Measurements from ENCODE around the gene TPK1. TPM values are rescaled to one million over a fixed set of nuclear protein-coding genes. Genes with fewer than 3 reads are reported as not detected.

Gene TPK1
- total RNA-seq, 4 donors from 2014 or later = 8.0 to 15.6 (median 11.1) TPM

- TF ChIP-seq CTCF (IDR thresholded peaks at IDR 0.05; ENCODE audit: low read depth) = no peak
Measured at GRCh38 chr7:144641389-144642044, 194.3 kb downstream of the TPK1 start.

DNA sequence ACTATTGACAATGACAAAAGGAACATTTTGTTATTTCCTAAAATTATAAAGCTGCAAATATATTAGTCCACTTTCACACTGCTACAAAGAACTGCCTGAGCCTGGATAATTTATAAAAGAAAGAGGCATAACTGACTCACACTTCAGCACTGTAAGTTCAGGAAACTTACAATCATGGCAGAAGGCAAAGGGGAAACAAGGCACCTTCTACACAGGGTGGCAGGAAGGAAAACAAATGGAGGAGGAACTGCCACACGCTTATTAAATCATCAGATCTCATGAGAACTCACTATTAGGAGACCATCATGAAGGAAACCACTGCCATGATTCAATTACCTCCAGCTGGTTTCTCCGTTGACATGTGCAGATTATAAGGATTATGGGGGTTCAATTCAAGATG is 203.1 kb downstream of the TPK1 start:
- TF ChIP-seq CTCF (IDR thresholded peaks at IDR 0.05; ENCODE audit: low read depth) = no peak

DNA sequence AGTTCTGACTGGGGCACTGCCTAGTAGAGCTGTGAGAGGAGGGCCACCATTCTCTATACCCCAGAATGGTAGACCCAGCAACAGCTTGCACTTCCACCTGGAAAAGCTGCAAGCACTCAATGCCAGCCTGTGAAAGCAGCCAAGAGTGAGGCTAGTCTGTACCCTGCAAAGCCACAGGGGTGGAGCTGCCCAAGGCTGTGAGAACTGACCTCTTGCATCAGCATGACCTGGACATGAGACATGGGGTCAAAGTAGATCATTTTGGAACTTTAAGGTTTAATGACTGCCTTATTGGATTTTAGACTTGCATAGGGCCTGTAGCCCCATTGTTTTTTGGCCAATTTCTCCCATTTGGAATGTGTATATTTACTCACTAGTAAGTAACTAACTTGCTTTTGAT is 206.3 kb downstream of the TPK1 start:
- TF ChIP-seq CTCF (IDR thresholded peaks at IDR 0.05; ENCODE audit: low read depth) = no peak

GRCh38 chr7:144629011-144629410 is 206.8 kb downstream of the TPK1 start:
- no peak for TF ChIP-seq CTCF (IDR thresholded peaks at IDR 0.05; ENCODE audit: low read depth)

- no peak for TF ChIP-seq CTCF (IDR thresholded peaks at IDR 0.05; ENCODE audit: low read depth)
Measured at GRCh38 chr7:144628176-144628575, 207.7 kb downstream of the TPK1 start.

GRCh38 chr7:144622745-144623144 is 213.1 kb downstream of the TPK1 start:
- TF ChIP-seq CTCF (IDR thresholded peaks at IDR 0.05; ENCODE audit: low read depth) = no peak

DNA sequence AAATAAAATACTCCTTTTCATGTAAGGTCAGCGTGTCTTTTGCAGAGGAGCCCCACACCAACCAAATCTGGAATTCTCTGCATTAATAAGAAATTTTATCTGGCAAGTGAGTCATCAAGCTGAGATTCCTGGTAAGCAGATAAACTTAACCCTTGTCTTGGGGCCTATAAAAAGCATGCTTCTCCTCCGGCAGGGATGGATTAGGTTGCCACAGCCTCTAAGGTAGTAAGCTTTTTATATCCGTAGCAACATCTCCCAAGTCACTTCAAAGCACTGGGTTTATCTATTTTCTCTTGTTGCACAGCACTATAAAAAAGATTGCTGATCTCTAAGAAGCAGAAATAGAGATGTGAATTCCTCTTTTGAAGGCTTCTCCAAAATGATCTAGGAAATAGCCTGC is 229.6 kb downstream of the TPK1 start:
- TF ChIP-seq CTCF (IDR thresholded peaks at IDR 0.05; ENCODE audit: low read depth) = no peak
